HG03097 (cell line): ENCODE data around the gene GALNT18.
"Not testable (repeated sequence)": the region's sequence is repeated elsewhere in the genome, so short reads cannot be mapped to it uniquely, and the experiment has no call there.

ENCODE experiments used
- ATAC-seq: cut with Tn5 transposase; IDR thresholded peaks from one replicate; pipeline ENCODE4 v1.9.1; 2021; ENCODE audit not compliant: unreplicated experiment, low FRiP score

GALNT18 gene

GRCh38 chr11:11372461-11372860 is 249.3 kb downstream of the GALNT18 start:
- ATAC-seq: no peak

GRCh38 chr11:11370962-11371303 is 250.9 kb downstream of the GALNT18 start:
- no peak for ATAC-seq

- ATAC-seq: no peak
These were observed 251.4 kb downstream of the GALNT18 start for GRCh38 chr11:11370255-11370961.

GRCh38 chr11:11366793-11367192 is 255.0 kb downstream of the GALNT18 start:
- no peak for ATAC-seq

GRCh38 chr11:11363674-11364073 is 258.1 kb downstream of the GALNT18 start:
- no peak for ATAC-seq

- no peak for ATAC-seq
These were observed 262.2 kb downstream of the GALNT18 start for GRCh38 chr11:11359611-11360010.

- no peak for ATAC-seq
These were observed 265.0 kb downstream of the GALNT18 start for GRCh38 chr11:11356842-11357241.

- ATAC-seq: not testable (repeated sequence)
These were observed 268.9 kb downstream of the GALNT18 start, which contains the start of gene CSNK2A3 for GRCh38 chr11:11352878-11353277. CSNK2A3 (minus strand) TSS chr11:11353250; CDS start chr11:11353119, 131 bp downstream.

GRCh38 chr11:11351851-11352250 is 270.0 kb downstream of the GALNT18 start:
- not testable (repeated sequence) for ATAC-seq

- no peak for ATAC-seq
These were observed 270.7 kb downstream of the GALNT18 start for GRCh38 chr11:11351042-11351586.

- ATAC-seq: no peak
These were observed 271.9 kb downstream of the GALNT18 start for GRCh38 chr11:11349870-11350337.

GRCh38 chr11:11349106-11349825 is 272.5 kb downstream of the GALNT18 start:
- no peak for ATAC-seq

GRCh38 chr11:11348303-11348702 is 273.5 kb downstream of the GALNT18 start:
- no peak for ATAC-seq

- ATAC-seq: no peak
These were observed 274.2 kb downstream of the GALNT18 start for GRCh38 chr11:11347592-11347991.

- ATAC-seq: no peak
These were observed 275.5 kb downstream of the GALNT18 start for GRCh38 chr11:11346303-11346702.

- no peak for ATAC-seq
These were observed 276.7 kb downstream of the GALNT18 start for GRCh38 chr11:11345099-11345498.

GRCh38 chr11:11344045-11344444 is 277.8 kb downstream of the GALNT18 start:
- ATAC-seq: no peak

GRCh38 chr11:11338304-11338703 is 283.5 kb downstream of the GALNT18 start:
- ATAC-seq: no peak

GRCh38 chr11:11336664-11337063 is 285.1 kb downstream of the GALNT18 start:
- ATAC-seq: no peak

GRCh38 chr11:11335043-11335442 is 286.8 kb downstream of the GALNT18 start:
- no peak for ATAC-seq

GRCh38 chr11:11334607-11335006 is 287.2 kb downstream of the GALNT18 start:
- no peak for ATAC-seq
